Dendritic cell treated with granulocyte-macrophage colony-stimulating factor and Interleukin-4, amounts not matched to agents 40 ng/mL and 50 ng/mL, for 4 days (primary cell): ENCODE results near the gene MIAT.

Experiments
- H3K27ac Mint-ChIP-seq: one replicate; pipeline ENCODE4 v1.8.0; 2022; ENCODE audit warnings: mild to moderate bottlenecking, mixed read lengths
- H3K27me3 Mint-ChIP-seq: one replicate; pipeline ENCODE4 v1.8.0; 2022; ENCODE audit warnings: mild to moderate bottlenecking, mixed read lengths
- H3K36me3 Mint-ChIP-seq: one replicate; pipeline ENCODE4 v1.8.0; 2022; ENCODE audit warnings: low read depth, mixed read lengths
- H3K4me1 Mint-ChIP-seq: one replicate; pipeline ENCODE4 v1.8.0; 2022; ENCODE audit warnings: low read depth, mixed read lengths
- H3K4me3 Mint-ChIP-seq: one replicate; pipeline ENCODE4 v1.8.0; 2022; ENCODE audit warnings: mild to moderate bottlenecking, moderate library complexity, mixed read lengths
- H3K9me3 Mint-ChIP-seq: one replicate; pipeline ENCODE4 v1.8.0; 2022; ENCODE audit warnings: mixed read lengths
- intact Hi-C: fragments of 100-400 bp; cut with micrococcal nuclease; formaldehyde crosslinking; loops from one replicate; pipeline ENCODE4 v1.15.0; 2022

The MIAT gene

GRCh38 chr22:26707581-26707980 lies 50.2 kb downstream of the MIAT start:
- intact Hi-C loops: no loop called here
- Mint-ChIP-seq H3K27ac (no peak overlapping the region), H3K4me3 (no peak overlapping the region), H3K4me1 (peaks cover 20% of the 10 kb centered on the region), H3K36me3 (peaks cover 48% of the 10 kb centered on the region), H3K27me3 (no peaks in the 10 kb centered on the region), H3K9me3 (peaks cover 9% of the 10 kb centered on the region)

DNA sequence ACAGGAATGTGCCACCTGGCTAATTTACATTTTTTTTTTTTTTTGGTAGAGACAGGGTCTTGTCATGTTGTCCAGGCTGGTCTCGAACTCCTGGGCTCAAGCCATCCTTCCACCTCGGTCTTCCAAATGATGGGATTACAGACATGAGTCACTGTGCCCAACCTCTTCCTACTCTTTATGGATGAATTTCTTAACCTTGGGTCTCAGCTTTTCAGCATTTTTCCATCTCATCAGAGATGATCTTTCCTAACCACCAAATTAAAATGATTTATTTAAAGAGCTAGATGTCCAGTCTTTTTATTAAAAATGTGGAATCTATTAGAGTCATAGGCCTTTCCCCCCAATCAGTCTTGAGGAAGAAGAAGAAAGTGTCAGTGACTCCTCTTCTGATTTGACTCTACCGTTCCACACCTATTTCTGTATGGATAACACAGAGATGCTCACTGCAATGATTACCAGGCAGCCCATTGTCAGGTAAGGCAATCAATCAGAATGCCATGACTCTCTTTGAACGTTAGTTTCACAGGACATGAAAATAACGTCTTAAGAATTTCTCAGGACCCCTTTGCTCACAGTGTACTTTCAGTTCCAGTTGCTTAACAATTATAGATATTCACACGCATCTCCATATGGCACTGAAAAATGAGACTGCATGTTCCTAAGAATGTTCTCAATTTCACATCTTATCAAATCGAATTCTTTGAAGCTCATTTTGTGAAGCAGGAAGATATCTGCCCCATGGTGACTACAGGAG lies 51.0 kb downstream of the MIAT start:
- intact Hi-C loops: no loop called here
- Mint-ChIP-seq H3K27ac (no peak overlapping the region), H3K4me3 (no peak overlapping the region), H3K36me3 (peaks cover 49% of the 10 kb centered on the region), H3K9me3 (peaks cover 9% of the 10 kb centered on the region), H3K27me3 (no peaks in the 10 kb centered on the region), H3K4me1 (peaks cover 20% of the 10 kb centered on the region)

DNA sequence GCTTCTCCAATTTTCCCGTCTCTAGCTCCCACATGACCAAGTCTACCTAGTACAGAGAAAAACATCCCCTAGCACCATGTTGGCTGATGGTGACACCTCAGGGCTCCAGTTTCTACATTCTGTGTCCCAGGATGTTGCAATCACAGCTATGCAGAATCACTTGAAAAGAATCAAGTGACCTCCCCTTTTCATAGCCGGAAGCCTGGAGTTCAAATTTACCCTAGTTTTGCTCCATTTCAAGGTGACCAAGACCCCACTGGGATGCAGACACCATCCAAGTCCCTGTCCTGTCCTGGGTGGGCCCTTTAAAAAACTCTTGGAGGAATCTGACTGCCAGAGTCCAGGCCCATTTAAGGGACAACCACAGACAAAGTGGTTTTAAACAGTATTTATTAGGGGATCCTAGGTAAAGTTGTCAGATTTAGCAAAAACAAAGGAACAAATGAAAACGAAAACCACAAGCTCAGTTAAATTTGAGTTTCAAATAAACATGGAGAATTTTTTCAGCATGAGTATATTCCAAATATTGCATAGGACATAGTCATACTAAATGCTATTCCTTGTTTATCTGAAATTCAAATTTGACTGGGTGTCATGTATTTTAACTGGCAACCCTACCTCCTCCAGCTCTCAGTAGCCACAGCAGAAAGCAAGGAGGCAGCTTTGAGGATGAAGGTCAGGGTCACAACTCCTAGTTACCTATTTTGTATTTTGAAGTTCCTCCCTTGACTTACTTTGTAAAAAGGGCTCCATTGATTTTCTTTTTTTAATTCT lies 52.4 kb downstream of the MIAT start:
- Mint-ChIP-seq H3K27ac (no peak overlapping the region), H3K36me3 (peaks cover 61% of the 10 kb centered on the region)
- intact Hi-C loops: no loop called here

DNA sequence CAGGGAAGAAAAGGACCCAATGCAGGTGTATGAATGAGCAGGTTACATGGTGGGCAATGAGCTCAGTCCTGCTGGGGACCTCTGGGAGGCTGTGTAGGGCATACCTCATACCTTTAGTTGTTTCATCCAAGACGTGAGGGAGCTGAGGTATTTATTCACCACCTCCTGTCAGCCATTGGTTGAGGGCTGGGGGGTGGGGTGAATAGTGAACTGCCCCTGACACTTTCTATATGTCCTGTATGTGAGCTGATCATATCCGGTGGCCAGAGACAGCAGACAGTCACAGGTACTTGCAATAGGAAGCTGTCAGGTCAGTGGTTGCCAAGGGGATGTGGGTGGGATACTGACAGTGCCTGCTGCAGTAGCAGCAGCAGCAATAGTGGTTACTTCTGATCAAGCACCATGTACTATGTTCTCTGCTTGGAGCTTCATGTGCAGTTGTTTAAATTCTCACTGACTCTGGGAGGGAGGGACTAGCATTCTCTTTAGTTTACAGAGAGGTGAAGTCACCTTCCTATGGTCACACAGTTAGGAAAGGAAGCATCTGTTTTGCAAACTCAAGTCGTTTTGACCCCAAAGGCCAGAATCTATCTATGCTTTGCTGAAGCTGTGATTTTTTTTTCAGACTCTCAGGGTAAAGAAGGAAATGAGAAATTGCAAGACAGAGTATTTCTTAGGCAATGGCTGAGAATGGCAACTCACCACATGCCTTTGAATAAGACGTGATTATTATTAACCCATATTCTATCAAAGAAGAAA lies 54.0 kb downstream of the MIAT start:
- no peaks in the 10 kb centered on the region for H3K27me3 Mint-ChIP-seq
- no peak overlapping the region for H3K4me3 Mint-ChIP-seq
- peaks cover 20% of the 10 kb centered on the region for H3K4me1 Mint-ChIP-seq
- intact Hi-C loops: no loop called here
- H3K36me3 Mint-ChIP-seq: peaks cover 66% of the 10 kb centered on the region
- no peak overlapping the region for H3K27ac Mint-ChIP-seq
- peaks cover 9% of the 10 kb centered on the region for H3K9me3 Mint-ChIP-seq

More for the DNA sequence above, 52.4 kb downstream of the MIAT start:
- Mint-ChIP-seq H3K4me3 (no peak overlapping the region), H3K27me3 (no peaks in the 10 kb centered on the region), H3K9me3 (peaks cover 9% of the 10 kb centered on the region), H3K4me1 (peaks cover 20% of the 10 kb centered on the region)

DNA sequence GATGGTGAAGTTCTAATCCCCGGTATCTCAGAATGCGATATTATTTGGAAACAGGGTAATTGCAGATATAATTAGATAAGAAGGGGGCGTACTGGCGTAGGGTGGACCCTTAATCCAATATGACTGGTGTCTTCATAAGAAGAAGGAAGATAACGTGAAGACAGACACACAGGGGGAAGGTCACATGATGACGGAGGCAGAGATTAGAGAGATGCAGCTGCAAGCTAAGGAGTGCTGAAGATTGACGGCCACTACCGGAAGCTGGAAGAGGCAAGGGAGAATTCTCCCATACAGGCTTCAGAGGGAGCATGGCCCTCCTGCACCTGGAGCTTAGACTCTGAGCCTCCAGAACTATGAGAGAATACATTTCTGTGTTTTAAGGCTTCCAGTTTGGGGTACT lies 54.8 kb downstream of the MIAT start:
- peaks cover 4% of the 10 kb centered on the region for H3K9me3 Mint-ChIP-seq
- intact Hi-C loops: no loop called here
- peaks cover 66% of the 10 kb centered on the region for H3K36me3 Mint-ChIP-seq
- no peak overlapping the region for H3K4me3 Mint-ChIP-seq
- no peak overlapping the region for H3K27ac Mint-ChIP-seq
- H3K27me3 Mint-ChIP-seq: no peaks in the 10 kb centered on the region
- H3K4me1 Mint-ChIP-seq: peaks cover 20% of the 10 kb centered on the region

DNA sequence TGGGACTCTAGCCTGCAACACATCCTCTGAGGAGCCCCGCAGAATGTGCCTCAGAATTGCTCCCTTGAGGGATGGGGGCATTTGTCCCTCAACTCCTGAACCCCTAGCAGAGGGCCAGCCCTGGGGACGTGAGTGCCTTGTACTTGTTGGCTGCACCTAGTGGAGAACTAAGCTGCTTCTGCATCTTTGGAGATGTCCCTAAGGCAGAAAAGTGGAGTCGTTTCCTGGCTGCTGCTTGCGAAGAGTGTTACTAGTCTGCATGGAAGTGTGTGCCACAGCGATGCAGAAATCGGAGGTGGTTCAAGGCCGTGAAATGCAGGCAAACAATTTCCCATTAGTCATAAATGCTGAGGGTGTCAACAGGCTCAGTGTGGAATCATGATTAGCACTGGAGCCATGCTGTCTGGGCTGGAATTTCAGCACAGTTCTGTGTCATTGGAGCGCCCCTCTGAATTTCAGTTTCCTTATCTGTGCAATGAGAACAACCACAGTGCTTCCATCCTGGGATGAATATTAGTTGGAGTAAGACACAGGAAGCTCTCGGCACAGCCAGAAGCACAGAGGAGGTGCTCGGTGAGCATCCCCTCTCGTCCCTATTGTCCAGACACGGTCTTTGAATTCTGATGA lies 56.5 kb downstream of the MIAT start:
- no peaks in the 10 kb centered on the region for H3K9me3 Mint-ChIP-seq
- H3K4me3 Mint-ChIP-seq: no peak overlapping the region
- peaks cover 66% of the 10 kb centered on the region for H3K36me3 Mint-ChIP-seq
- H3K4me1 Mint-ChIP-seq: peaks cover 15% of the 10 kb centered on the region
- intact Hi-C loops: no loop called here
- no peak overlapping the region for H3K27ac Mint-ChIP-seq
- no peaks in the 10 kb centered on the region for H3K27me3 Mint-ChIP-seq

- H3K4me1 Mint-ChIP-seq: peaks cover 15% of the 10 kb centered on the region
- H3K27ac Mint-ChIP-seq: no peak overlapping the region
- no peak overlapping the region for H3K4me3 Mint-ChIP-seq
- no peaks in the 10 kb centered on the region for H3K27me3 Mint-ChIP-seq
- H3K9me3 Mint-ChIP-seq: no peaks in the 10 kb centered on the region
- intact Hi-C loops: no loop called here
- peaks cover 66% of the 10 kb centered on the region for H3K36me3 Mint-ChIP-seq
These were observed 57.6 kb downstream of the MIAT start for GRCh38 chr22:26714971-26715370.

DNA sequence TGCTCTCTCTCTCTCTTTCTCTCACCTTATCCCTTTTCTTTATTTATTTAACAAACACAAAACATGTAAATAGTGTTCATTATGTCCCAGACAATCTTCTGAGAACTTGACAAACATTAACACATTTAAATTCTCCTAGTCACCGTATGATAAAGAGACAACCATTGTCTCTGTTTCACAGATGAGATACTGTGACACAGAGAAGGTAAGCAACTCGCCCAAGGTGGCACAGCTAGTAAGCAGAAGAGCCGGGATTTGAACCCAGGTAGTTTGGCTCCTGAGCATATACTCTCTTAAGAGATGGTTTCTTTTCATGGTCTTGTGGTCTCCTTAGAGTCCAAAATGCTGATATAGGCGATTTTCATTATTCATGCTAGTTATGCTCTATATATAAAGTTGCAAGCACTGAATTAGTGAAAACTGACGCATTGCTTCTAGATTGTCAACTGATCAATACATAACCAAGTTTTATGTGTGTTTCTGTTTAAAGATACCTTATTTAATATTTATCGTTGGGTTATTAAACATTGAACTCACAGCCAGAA lies 58.1 kb downstream of the MIAT start:
- peaks cover 11% of the 10 kb centered on the region for H3K4me1 Mint-ChIP-seq
- intact Hi-C loops: no loop called here
- no peaks in the 10 kb centered on the region for H3K27me3 Mint-ChIP-seq
- H3K36me3 Mint-ChIP-seq: peaks cover 69% of the 10 kb centered on the region
- H3K4me3 Mint-ChIP-seq: no peak overlapping the region
- no peak overlapping the region for H3K27ac Mint-ChIP-seq
- H3K9me3 Mint-ChIP-seq: no peaks in the 10 kb centered on the region

DNA sequence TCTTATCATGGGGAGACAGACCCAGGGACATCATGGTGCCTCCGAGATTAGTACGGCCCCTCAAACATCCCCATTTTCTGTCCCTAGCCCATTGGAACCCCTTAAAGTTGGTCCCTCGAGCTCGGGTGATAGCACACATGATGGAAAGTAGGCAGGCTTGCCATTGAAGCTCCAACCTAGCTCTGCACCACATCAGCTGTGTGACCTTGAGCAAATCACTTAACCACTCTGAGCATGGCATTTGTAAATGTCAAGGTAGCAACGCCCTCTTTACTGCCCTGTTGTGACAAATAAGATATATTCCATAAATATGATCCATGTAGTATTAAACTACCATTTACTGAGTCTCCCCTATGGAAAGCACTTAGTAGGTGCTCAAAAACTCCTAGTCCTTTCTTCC lies 61.1 kb downstream of the MIAT start:
- H3K4me3 Mint-ChIP-seq: no peak overlapping the region
- H3K27ac Mint-ChIP-seq: no peak overlapping the region
- peaks cover 89% of the 10 kb centered on the region for H3K36me3 Mint-ChIP-seq
- intact Hi-C loops: no loop called here
- H3K9me3 Mint-ChIP-seq: no peaks in the 10 kb centered on the region
- peaks cover 4% of the 10 kb centered on the region for H3K4me1 Mint-ChIP-seq
- no peaks in the 10 kb centered on the region for H3K27me3 Mint-ChIP-seq

GRCh38 chr22:26718905-26719304 lies 61.5 kb downstream of the MIAT start:
- intact Hi-C loops: no loop called here
- peaks cover 90% of the 10 kb centered on the region for H3K36me3 Mint-ChIP-seq

GRCh38 chr22:26722159-26722558 lies 64.8 kb downstream of the MIAT start:
- Mint-ChIP-seq H3K27ac (no peak overlapping the region), H3K4me3 (no peak overlapping the region), H3K36me3 (peaks cover 87% of the 10 kb centered on the region), H3K4me1 (peaks cover 25% of the 10 kb centered on the region), H3K9me3 (no peaks in the 10 kb centered on the region), H3K27me3 (no peaks in the 10 kb centered on the region)
- intact Hi-C loops: no loop called here

More at GRCh38 chr22:26718905-26719304, 61.5 kb downstream of the MIAT start:
- H3K4me3 Mint-ChIP-seq: no peak overlapping the region
- peaks cover 8% of the 10 kb centered on the region for H3K4me1 Mint-ChIP-seq
- H3K9me3 Mint-ChIP-seq: no peaks in the 10 kb centered on the region
- H3K27me3 Mint-ChIP-seq: no peaks in the 10 kb centered on the region
- H3K27ac Mint-ChIP-seq: no peak overlapping the region

GRCh38 chr22:26724414-26724813 lies 67.0 kb downstream of the MIAT start:
- Mint-ChIP-seq H3K4me3 (no peak overlapping the region), H3K27me3 (no peaks in the 10 kb centered on the region), H3K9me3 (no peaks in the 10 kb centered on the region), H3K4me1 (peaks cover 29% of the 10 kb centered on the region), H3K27ac (no peak overlapping the region), H3K36me3 (peaks cover 78% of the 10 kb centered on the region)
- intact Hi-C loops: no loop called here

- H3K36me3 Mint-ChIP-seq: peaks cover 72% of the 10 kb centered on the region
- no peaks in the 10 kb centered on the region for H3K27me3 Mint-ChIP-seq
- no peaks in the 10 kb centered on the region for H3K9me3 Mint-ChIP-seq
- H3K4me3 Mint-ChIP-seq: no peak overlapping the region
- H3K27ac Mint-ChIP-seq: no peak overlapping the region
- intact Hi-C loops: no loop called here
- H3K4me1 Mint-ChIP-seq: peaks cover 29% of the 10 kb centered on the region
These were observed 67.8 kb downstream of the MIAT start for GRCh38 chr22:26725012-26725676.
